CMK (cell line): ENCODE measurements around the gene TMEM8B.

Experiments
- DNase-seq: peaks from one replicate; pipeline ENCODE4 v3.0.0-alpha.2; 2010; ENCODE audit warnings: low read depth

The TMEM8B gene

GRCh38 chr9:35812025-35812602, 16.9 kb upstream of the TMEM8B start, which contains the start of gene SPAG8:
Gene SPAG8 (minus strand): TSS chr9:35812262. CDS start chr9:35812147, 115 bp downstream.
- peak; percentile 98 for DNase-seq

GRCh38 chr9:35813434-35814105, 15.5 kb upstream of the TMEM8B start:
- no peak for DNase-seq

- DNase-seq = no peak
Measured at GRCh38 chr9:35814106-35814840, 14.8 kb upstream of the TMEM8B start.

GRCh38 chr9:35814841-35815543, 14.0 kb upstream of the TMEM8B start, which contains the start of gene HINT2:
Gene HINT2 (minus strand): TSS chr9:35815042. CDS start chr9:35814979, 63 bp downstream.
- DNase-seq = peak; percentile 94

- DNase-seq = no peak
Measured at GRCh38 chr9:35816708-35817107, 12.3 kb upstream of the TMEM8B start.

GRCh38 chr9:35818341-35818740, 10.7 kb upstream of the TMEM8B start:
- no peak for DNase-seq

GRCh38 chr9:35820076-35820475, 9.0 kb upstream of the TMEM8B start:
- DNase-seq = no peak

GRCh38 chr9:35822926-35823325, 6.1 kb upstream of the TMEM8B start:
- no peak for DNase-seq

- no peak for DNase-seq
Measured at GRCh38 chr9:35826071-35826701, 2.8 kb upstream of the TMEM8B start.

GRCh38 chr9:35827486-35827885, 1.5 kb upstream of the TMEM8B start:
- no peak for DNase-seq

- no peak for DNase-seq
Measured at GRCh38 chr9:35828716-35829083, 328 bp upstream of the TMEM8B start, which contains the start of gene FAM221B. Gene FAM221B (minus strand): TSS chr9:35828732. CDS start chr9:35826161, 2,571 bp downstream.

GRCh38 chr9:35829764-35830096, 702 bp downstream of the TMEM8B start:
- DNase-seq = no peak

- DNase-seq = no peak
Measured at GRCh38 chr9:35831040-35831439, 2.0 kb downstream of the TMEM8B start.

GRCh38 chr9:35832814-35833213, 3.8 kb downstream of the TMEM8B start:
- DNase-seq = no peak

GRCh38 chr9:35834260-35835215, 5.5 kb downstream of the TMEM8B start:
- no peak for DNase-seq

GRCh38 chr9:35835216-35835632, 6.2 kb downstream of the TMEM8B start:
- no peak for DNase-seq

GRCh38 chr9:35835766-35836165, 6.7 kb downstream of the TMEM8B start:
- no peak for DNase-seq

GRCh38 chr9:35836595-35836994, 7.6 kb downstream of the TMEM8B start:
- DNase-seq = no peak

- DNase-seq = no peak
Measured at GRCh38 chr9:35839926-35840325, 10.9 kb downstream of the TMEM8B start.

GRCh38 chr9:35840881-35841644, 12.0 kb downstream of the TMEM8B start:
- no peak for DNase-seq
